AG04450 (cell line): ENCODE data around the gene TLR8. TPM values are rescaled to one million over a fixed set of nuclear protein-coding genes. Genes with fewer than 3 reads are reported as not detected.

Source experiments
- CTCF ChIA-PET: fragments of 300-600, 350-600 bp; formaldehyde crosslinking; extraction: SDS; loops from one replicate; lab custom pipeline; 2022; ENCODE audit warnings: antibody characterized with exemption, inconsistent platforms; lab: Charles Lee
- POLR2A ChIA-PET: fragments of 350-600 bp; formaldehyde crosslinking; extraction: SDS; loops from one replicate; lab custom pipeline; 2021; ENCODE audit warnings: antibody characterized with exemption, inconsistent platforms; lab: Yijun Ruan, JAX
- DNase-seq: peaks from one replicate; pipeline ENCODE4 v3.0.0-alpha.2; 2011; ENCODE audit warnings: low read depth, low spot score
- H3K27ac ChIP-seq: one replicate; pipeline ENCODE4 v1.5.1; 2012; ENCODE audit warnings: low read depth, low read length, control low read depth
- H3K27me3 ChIP-seq: one replicate; pipeline ENCODE4 v1.6.0; 2012; ENCODE audit warnings: low read length; ENCODE audit not compliant: control insufficient read depth, insufficient read depth
- H3K4me3 ChIP-seq: 2 replicates; pipeline ENCODE4 v1.5.1; 2011; ENCODE audit warnings: mild to moderate bottlenecking, low read depth, low read length, control low read depth
- H3K9me3 ChIP-seq: 2 replicates; pipeline ENCODE4 v1.5.1; 2012; ENCODE audit warnings: low read length; ENCODE audit not compliant: control insufficient read depth, insufficient read depth
- CTCF ChIP-seq: IDR thresholded peaks from 2 replicates; pipeline ENCODE4 v1.5.1; 2011; ENCODE audit warnings: low read depth, low read length, control low read depth, inconsistent platforms
- polyA plus RNA-seq: library from polyadenylated mRNA; depleted of rRNA; stranded (reverse); fragments of >200 nt; gene quantifications from 2 replicates; pipeline ENCODE4 v1.2.3, GENCODE V29; 2011

The TLR8 gene
- polyA plus RNA-seq, 1 experiment, result not detected

- Histone ChIP-seq H3K4me3 (no peak overlapping the region), H3K27me3 (no peaks in the 10 kb centered on the region), H3K9me3 (no peaks in the 10 kb centered on the region), H3K27ac (no peak overlapping the region)
- TF ChIP-seq CTCF, result peak; percentile 59
- CTCF ChIA-PET, result interaction anchor here (0.6 to 1.7 kb wide), 6 partner anchors 15 to 484 kb away, joined by 3 to 24 read pairs (median 6); no protein-coding TSS in a partner anchor
- DNase-seq, result peak; percentile 7
- POLR2A ChIA-PET, result no interaction called here
Measured at GRCh38 chrX:12901486-12901885, 4.9 kb upstream of the TLR8 start.

GRCh38 chrX:12903646-12904045 is 2.8 kb upstream of the TLR8 start:
- ChIA-PET CTCF (interaction anchor here (0.6 to 2.4 kb wide), 4 partner anchors 9 to 132 kb away, joined by 3 to 21 read pairs (median 5); no protein-coding TSS in a partner anchor), POLR2A (no interaction called here)
- DNase-seq, result peak; percentile 11
- no peaks in the 10 kb centered on the region for H3K27me3 ChIP-seq
- no peak for TF ChIP-seq CTCF
- no peak overlapping the region for H3K27ac ChIP-seq
- no peaks in the 10 kb centered on the region for H3K9me3 ChIP-seq
- no peak overlapping the region for H3K4me3 ChIP-seq

GRCh38 chrX:12910423-12911121 is 4.2 kb downstream of the TLR8 start:
- H3K9me3 ChIP-seq, result no peaks in the 10 kb centered on the region
- ChIA-PET POLR2A (no interaction called here), CTCF (no interaction called here)
- no peak overlapping the region for H3K4me3 ChIP-seq
- H3K27ac ChIP-seq, result no peak overlapping the region
- no peak for DNase-seq
- TF ChIP-seq CTCF, result no peak
- H3K27me3 ChIP-seq, result no peaks in the 10 kb centered on the region

- Histone ChIP-seq H3K9me3 (no peaks in the 10 kb centered on the region), H3K27me3 (no peaks in the 10 kb centered on the region), H3K4me3 (no peak overlapping the region), H3K27ac (no peak overlapping the region)
- ChIA-PET CTCF (no interaction called here), POLR2A (no interaction called here)
- DNase-seq, result no peak
- TF ChIP-seq CTCF, result no peak
Measured at GRCh38 chrX:12911122-12911470, 4.7 kb downstream of the TLR8 start.

GRCh38 chrX:12912791-12913482 is 6.5 kb downstream of the TLR8 start:
- Histone ChIP-seq H3K27ac (no peak overlapping the region), H3K27me3 (no peaks in the 10 kb centered on the region), H3K4me3 (no peak overlapping the region), H3K9me3 (no peaks in the 10 kb centered on the region)
- no peak for DNase-seq
- ChIA-PET CTCF (no interaction called here), POLR2A (no interaction called here)
- TF ChIP-seq CTCF, result no peak
